KBM-7 (cell line): Measurements from ENCODE around the gene KRTAP27-1.

Experiments used
- DNase-seq: peaks from one replicate; pipeline ENCODE4 v3.0.0-alpha.2; 2015
- in situ Hi-C: fragments of 300-500 bp; cut with MboI; formaldehyde crosslinking; loops from 2 replicates; pipeline ENCODE4 v1.14.3; 2020; ENCODE audit warnings: low sequenced_read_pairs, low pct_unique_long_range_greater_than_20kb, mixed read lengths

KRTAP27-1 gene, protein sequence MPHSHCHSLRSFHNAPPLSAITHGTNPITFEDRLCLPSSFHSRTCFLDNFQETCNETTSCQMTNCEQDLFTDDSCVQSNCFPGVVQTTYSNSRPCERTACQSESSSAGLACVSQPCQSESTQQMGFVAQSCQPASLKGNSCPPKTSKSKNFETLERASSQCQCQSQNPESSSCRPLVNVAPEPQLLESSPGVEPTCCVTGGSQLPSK

DNA sequence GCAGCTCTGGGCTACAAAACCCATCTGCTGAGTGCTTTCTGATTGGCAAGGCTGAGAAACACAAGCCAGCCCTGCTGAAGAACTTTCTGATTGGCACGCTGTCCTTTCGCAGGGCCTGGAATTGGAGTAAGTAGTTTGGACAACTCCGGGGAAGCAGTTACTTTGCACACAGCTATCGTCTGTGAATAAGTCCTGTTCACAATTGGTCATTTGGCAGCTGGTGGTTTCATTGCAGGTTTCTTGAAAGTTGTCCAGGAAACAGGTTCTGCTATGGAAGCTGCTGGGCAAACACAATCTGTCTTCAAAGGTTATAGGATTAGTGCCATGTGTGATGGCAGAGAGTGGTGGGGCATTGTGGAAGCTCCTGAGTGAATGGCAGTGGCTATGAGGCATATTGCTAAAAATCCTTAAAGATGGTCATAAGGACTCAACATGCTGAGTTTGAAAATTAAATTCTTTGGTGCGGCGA, at the start of gene KRTAP27-1:
Gene KRTAP27-1, minus strand, starts transcription at position 419 of the 469 bp plus-strand sequence. Its CDS starts 26 bp downstream, at position 393.
- in situ Hi-C loops: no loop called here

DNA sequence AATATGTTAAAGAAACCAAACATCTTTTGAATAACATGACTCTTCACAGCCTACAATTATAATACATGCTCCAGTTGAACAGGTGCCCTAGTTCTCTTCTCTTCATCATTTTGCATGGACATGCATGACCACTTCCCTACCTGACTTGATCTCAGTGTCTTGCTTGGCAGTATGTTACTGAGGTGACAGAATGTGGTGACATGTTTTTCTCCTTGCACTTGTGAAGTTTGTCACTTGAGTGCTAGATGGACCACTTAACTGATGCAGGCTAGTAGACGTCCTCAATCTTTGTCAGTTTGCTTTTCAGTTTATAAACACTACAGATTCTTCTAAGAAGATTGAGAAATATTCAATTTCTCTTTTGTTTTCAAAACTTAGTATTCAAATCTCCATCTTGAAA, 44.7 kb upstream of the KRTAP27-1 start:
- DNase-seq: no peak
- in situ Hi-C loops: no loop called here

More for the DNA sequence above, at the start of gene KRTAP27-1:
- DNase-seq: no peak

DNA sequence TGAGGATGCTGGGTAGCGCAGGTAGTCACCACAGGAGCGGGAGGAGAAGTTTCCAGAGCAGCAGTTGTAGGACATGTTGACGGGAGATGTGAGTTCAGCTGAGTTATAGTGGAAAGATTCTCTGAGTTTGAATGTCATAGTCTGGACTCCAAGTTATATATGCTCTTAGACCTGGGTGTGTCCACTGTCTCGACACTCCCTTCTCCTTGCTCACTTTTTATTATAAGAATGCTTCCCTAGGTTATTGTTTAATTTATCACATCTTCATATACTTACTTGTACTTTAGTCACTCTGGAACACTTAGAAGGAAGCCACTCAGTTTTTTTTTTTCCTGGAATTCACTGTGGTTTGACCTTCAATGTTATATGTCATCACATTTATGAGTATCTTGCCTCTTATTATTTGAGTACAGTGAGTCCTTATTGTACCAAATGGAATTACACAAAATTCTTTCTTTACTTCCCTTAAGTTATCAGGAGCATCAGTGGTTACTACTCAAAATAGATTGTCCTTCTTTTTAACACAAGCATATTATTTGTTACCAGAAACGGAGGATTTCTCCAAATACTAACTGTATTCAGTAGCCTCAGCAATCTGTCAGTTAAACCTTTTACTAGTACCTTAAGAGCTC, 34.8 kb upstream of the KRTAP27-1 start, which contains the start of gene KRTAP13-2:
Gene KRTAP13-2, minus strand, starts transcription at position 133 of the 632 bp plus-strand sequence. Its CDS starts 58 bp downstream, at position 75.
- no peak for DNase-seq
- in situ Hi-C loops: no loop called here

DNA sequence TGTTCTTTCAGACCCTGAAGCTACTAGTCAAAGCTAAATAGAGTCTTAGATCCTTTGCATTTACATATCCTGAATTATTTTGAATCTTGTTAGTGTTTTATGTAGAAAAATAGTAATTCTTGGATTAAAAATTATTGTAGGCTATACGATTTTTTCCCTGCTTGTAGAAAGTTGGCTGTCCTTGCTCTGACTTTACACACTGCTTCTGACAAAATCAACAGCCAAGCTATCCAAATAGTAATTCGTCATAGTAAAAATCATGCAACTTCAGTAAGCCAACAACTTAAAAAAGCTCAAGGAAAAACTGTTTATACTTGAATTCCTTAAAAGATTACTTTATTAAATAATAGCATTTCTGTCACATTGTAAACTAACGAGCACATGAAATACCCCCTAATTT, 18.4 kb upstream of the KRTAP27-1 start:
- no peak for DNase-seq
- in situ Hi-C loops: no loop called here

DNA sequence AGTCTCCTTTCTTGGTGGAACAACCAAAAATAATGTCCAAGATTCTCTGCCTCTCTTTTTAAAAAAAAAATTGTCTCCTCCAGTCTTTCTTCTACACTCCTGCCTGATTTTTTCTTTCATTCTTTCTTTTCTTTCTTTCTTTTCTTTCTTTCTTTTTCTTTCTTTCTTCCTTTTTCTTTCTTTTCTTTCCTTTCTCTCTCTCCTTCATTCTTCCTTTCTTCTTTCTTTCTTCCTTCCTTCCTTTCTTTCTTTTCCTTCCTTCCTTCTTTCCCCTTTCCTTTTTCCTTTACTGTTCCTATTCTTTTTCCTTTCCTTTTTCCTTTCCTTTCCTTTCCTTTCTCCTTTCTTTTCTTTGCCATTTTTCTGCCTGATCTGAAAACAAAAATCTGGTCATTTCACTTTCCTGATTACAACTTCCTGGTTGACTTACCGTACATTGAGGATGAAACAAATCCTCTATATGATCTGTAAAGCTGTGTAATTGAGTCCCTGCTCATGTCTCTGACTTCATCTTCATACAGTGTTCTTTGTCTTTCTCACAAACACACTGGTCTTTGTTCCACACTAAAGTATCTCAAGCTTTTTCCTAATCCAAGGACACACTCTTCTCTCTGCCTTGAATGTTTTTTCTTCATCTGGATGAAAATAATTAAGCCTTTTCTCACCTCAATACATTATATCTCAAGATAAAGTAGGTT, 17.0 kb upstream of the KRTAP27-1 start:
- no peak for DNase-seq
- in situ Hi-C loops: no loop called here

DNA sequence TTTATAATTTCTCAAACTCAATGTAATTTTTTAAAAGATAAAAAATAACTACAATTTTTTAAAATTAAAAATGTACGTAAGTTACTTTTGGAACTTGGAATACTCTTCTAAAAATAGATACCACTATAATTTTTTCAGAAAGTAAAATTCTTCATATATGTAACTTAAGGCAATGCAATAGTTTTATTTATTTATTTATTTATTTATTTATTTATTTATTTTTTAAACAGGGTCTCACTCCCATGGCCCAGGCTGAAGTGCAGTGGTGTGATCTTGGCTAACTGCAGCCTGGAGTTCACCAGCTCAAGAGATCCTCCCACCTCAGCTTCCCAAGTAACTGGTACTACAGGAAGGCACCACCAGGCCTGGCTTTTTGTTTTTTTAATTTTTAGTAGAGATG, 14.0 kb upstream of the KRTAP27-1 start:
- in situ Hi-C loops: no loop called here

DNA sequence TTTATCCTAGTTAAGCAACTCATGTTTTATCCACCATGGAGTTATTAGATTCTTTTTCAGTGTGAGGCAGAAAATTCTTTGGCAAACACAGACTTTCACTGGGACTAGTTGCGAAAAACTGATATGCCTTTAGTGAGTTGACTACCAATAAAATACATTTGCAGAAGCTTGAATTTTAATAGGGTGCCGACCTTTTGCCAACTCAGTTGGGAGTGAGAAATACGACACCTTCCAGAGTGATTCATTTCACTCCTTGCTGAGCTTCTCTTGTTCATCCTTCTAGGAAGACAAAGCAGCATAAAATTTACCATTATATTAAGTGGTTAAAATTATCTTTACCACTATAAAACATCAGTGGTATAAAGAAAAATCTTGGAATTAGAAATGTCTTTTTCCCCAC, 12.1 kb upstream of the KRTAP27-1 start:
- no peak for DNase-seq
- in situ Hi-C loops: no loop called here

More for the DNA sequence above, 14.0 kb upstream of the KRTAP27-1 start:
- DNase-seq: no peak

DNA sequence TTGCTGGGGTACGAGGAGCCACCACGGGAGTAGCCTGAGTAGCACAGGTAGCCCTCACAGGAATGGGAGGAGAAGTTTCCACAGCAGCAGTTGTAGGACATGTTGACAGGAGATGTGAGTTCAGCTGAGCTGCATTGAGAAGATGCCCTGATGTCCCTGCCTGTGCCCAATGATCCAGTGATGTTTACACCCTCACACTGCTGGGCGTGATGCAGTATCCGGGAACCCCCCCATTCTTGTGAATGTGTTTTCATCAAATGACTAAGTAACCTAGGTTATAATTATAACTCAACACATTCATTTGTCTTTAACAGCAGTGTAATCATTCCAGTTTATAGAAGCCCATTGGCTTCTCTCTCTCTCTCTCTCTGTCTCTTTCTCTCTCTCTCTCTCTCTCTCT, 11.0 kb upstream of the KRTAP27-1 start, which contains the start of gene KRTAP23-1:
Gene KRTAP23-1, minus strand, starts transcription at position 101 of the 400 bp plus-strand sequence. Its CDS starts 0 bp downstream, at position 101.
- in situ Hi-C loops: no loop called here

DNA sequence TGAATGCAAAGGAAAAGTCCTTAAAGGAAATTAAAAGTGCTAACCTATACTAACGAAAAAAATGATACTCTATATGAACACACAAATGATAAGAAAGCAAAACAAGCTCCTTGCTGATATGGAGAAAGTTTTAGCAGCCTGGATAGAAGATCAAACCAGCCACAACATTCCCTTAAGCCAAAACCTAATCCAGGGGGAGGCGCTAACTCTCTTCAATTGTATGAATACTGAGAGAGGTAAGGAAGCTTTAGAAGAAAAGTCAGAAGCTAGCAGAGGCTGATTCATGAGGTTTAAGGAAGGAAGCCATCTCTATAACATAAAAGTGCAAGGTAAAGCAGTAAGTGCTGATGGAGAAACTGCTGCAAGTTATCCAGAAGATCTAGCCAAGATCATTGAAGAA, 7.5 kb upstream of the KRTAP27-1 start:
- DNase-seq: no peak
- in situ Hi-C loops: no loop called here

More for the DNA sequence above, 11.0 kb upstream of the KRTAP27-1 start, which contains the start of gene KRTAP23-1:
- no peak for DNase-seq

DNA sequence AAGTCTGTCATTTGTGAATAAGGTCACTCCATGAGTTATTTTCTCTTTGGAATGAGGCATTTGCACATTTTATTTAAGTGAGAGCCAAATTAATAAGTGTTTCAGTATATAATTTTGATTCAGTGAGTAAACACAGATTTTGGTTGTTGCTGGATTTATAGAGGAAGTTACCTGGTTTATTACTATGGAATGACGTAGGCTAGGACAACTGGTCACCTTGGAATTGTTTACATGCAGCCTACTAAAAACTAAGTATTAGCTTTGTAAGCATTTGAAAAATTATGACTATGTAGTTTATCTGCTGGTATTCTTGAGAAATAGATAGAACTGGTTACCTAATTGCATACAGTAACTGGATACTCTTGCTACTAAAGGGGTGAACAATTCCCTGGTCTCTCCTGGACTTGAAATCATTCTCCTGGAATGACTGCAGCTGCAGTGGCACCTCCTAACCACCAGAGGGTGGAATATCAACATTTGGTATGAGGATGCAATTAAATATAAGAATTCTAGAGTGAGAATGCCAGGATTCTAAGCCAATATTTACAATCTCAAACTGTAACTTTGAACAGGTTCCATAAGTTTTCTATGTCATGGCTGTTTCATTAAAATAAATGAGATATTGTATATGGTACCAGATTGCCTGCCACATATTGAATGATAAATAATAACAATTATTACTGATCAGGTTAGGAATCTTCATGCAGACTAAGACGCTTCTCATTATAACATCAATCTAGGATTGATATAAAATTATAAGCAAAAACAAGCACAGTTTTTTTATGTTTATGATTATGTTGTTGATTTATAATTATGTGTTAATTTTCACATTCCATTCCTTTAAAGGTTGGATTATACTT, 3.5 kb upstream of the KRTAP27-1 start:
- DNase-seq: peak; percentile 34
- in situ Hi-C loops: no loop called here

DNA sequence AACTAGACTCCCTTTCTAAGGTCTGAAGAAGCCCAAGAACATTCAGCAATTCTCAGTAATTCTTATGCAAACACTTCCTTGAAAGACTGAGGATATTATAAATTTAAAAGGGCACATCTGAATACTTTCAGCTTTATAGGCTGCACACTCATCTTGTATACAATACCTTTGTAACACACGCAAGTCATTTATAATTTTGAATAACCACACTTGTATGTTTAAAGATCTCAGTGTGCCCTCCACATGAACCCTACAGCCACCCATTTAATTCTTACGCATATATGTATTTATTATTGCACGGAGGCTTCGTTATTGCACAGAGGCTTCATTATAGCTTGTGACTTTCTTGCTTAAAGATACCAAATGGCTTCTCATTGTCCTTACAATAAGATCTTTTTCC, 1.2 kb upstream of the KRTAP27-1 start:
- in situ Hi-C loops: no loop called here
- no peak for DNase-seq

DNA sequence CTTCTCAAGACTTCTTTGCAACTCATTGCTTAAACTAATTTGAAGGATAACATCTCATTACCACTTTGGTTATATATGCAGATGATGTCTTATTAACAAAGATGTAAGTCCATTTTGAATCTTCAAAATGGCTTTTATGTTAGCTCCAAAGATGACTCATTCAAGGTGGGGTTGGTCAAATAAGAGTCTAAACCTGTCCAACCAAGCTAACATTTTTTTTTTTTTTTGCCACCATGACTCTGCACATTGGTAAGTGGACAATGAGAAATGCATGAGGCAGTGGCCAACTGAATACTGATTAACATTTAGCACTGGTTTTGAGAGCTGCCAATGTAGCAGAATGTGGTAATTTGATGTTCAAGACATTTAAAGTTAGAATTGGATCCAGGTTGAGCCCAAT, 278 bp upstream of the KRTAP27-1 start:
- in situ Hi-C loops: no loop called here
- DNase-seq: no peak

DNA sequence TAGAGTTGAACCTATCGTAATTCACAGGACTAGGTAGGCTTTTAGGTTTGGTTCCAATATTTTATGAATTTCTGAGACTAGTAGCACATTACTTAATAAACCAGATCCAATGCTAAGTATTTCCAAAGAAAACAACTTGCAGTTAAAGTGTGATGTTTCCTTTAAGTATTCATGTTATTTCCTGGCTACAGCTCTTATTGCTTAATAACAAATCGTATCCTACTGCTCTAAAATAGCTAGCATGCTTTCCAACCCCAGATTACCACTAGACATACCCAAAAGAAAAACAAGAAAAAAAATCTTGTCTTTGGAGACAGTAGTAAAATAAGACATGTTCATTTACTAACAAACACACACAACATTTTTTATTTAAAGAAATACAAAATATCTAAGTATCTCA, 898 bp downstream of the KRTAP27-1 start:
- no peak for DNase-seq
- in situ Hi-C loops: no loop called here

DNA sequence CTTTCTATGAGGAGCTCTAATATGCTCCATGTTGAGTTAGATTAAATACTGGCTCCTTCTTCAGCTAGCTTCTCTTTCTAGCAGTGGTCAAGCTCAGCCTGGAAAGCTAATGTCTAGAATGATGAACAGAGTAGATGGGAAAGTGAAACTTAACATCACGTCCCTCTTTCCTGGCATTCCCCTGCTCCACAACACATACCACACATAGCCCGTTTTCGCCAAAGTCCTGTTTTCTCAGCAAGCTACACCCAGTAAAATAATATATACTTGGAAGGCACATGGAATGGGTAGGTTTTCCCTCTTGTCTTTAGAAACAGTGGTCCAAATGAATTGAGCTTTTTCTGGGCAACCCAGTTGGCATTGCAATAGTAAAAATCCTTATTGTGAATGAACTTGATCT, 3.8 kb downstream of the KRTAP27-1 start:
- in situ Hi-C loops: no loop called here
- DNase-seq: no peak

DNA sequence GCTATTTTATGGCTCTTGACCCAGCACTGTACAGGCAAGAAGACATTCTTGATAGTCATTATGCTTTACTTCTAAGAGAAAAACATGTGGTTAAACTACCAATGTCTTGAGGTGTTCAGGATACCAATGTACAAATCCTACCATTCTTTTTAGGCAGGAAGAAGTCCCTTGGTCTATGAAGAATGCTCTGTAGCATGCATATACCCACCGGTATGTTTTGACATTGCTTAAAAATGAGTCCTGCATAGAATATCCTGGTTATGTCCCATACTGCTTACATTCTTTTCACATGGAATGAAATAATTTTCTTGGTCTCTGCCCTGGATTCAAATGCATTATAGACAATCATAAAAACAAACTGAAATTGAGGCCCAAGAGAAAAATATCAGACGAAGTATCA, 4.8 kb downstream of the KRTAP27-1 start:
- in situ Hi-C loops: no loop called here
- DNase-seq: no peak

DNA sequence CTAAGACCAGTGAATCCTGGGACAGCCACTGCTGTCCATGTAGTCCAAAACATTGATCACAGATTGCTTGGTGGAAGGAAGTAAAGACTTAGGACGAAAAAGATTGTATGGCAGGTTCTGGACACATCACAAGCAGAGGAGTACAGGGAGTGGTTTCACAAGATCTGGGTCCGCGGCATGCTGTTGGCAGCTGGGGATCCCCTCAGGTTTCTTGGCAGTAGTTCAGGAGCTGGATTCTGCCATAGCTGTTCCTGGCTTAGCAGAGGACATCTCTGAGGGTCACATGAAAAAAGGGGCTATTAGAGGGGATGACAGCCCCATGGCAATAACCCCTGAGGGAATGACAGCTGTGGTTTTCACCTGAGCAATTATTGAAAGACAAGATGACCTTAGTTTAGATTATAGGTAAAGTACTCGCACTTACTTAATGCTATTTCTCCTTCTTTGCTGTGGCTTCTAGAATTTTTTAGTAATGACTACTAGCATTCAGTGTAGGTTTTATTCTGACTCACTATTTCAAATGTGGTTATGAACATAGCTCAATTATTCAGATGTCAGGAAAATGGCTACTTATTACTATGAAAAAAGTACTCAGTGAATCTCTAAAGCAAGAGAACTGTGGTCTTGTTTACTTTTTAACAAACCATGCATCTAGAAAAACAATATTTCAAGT, 8.2 kb downstream of the KRTAP27-1 start:
- in situ Hi-C loops: no loop called here
- DNase-seq: no peak

DNA sequence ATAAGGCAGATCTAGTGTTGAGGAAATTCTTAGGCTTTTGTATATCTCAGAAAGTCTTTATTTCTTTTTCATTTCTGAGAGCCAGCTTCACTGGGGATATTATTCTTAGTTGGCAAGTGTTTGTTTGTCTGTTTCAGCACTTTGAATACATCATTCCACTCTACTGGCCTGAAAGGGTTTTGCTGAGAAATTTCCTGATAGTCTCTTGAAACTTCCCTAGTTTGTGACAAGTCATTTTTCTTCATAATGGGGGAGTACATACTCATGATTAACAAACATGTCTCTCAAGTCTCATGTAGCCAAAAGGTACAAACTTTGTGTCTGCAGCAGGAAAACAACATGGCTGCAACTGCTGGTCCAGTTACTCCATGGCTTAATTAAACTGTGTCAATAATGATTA, 11.1 kb downstream of the KRTAP27-1 start:
- DNase-seq: no peak
- in situ Hi-C loops: no loop called here

DNA sequence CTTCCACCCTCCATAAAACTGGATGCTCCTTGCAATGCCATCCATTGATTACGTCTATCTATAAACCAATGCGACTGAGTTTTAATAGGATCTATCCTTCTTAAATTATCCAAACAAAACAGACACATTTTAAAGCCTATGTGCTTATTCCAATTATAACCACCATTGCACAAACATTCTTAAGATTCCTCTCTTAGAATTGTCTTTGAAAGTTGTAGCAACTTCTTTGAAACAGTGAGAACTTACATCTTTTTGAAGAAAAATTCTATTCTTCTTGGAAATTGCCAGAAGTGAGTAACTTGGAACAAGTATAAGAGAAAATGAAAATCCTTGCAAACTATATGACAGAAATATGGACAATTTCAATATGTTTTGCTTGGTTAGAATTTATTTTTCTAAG, 17.3 kb downstream of the KRTAP27-1 start, which contains the start of gene KRTAP26-1:
Gene KRTAP26-1, minus strand, starts transcription at position 101 of the 400 bp plus-strand sequence. CDS start 280 bp downstream, outside the sequence.
- no peak for DNase-seq
- in situ Hi-C loops: no loop called here
